Left ventricle myocardium inferior (tissue), 1 donor: ENCODE measurements around the gene OARD1. TPM values are rescaled to one million over a fixed set of nuclear protein-coding genes. Genes with fewer than 3 reads are reported as not detected.

Experiments
- DNase-seq: peaks from one replicate; pipeline ENCODE4 v3.0.0-alpha.2; 2020
- H3K27ac ChIP-seq: fragments of 200-600 bp; replicated peaks from 2 replicates; pipeline ENCODE4 v1.8.0; 2021
- H3K27me3 ChIP-seq: fragments of 200-600 bp; 2 replicates; pipeline ENCODE4 v1.8.0; 2021; ENCODE audit warnings: low read depth
- H3K36me3 ChIP-seq: fragments of 200-600 bp; 2 replicates; pipeline ENCODE4 v1.8.0; 2021
- H3K4me1 ChIP-seq: fragments of 200-600 bp; 2 replicates; pipeline ENCODE4 v1.8.0; 2021
- H3K4me3 ChIP-seq: fragments of 200-600 bp; 2 replicates; pipeline ENCODE4 v1.8.0; 2021; ENCODE audit warnings: mild to moderate bottlenecking, moderate library complexity
- H3K9me3 ChIP-seq: fragments of 200-600 bp; replicated peaks from 2 replicates; pipeline ENCODE4 v1.8.0; 2021
- intact Hi-C: fragments of 100-400 bp; cut with micrococcal nuclease; formaldehyde crosslinking; loops from one replicate; pipeline ENCODE4 v1.11.0; 2022
- total RNA-seq: library from RNA; stranded (reverse); fragmentation: NEBNext Ultra II Directional; extraction: Animal tissue kit (Norgen Biotek cat#: 25700); gene quantifications from one replicate; pipeline ENCODE4 v1.2.1, GENCODE V29; 2021
- TF ChIP-seq, protein P1 (sequence below): fragments of 200-600 bp; IDR thresholded peaks from 2 replicates; pipeline ENCODE4 v1.8.0; 2021; ENCODE audit warnings: antibody characterized with exemption, mild to moderate bottlenecking, borderline replicate concordance
- donor health status: DM: no; HTN: yes; CAD: no; lungs with severe emphysema.

OARD1 gene
- total RNA-seq, 1 donor from 2014 or later = 19.9 TPM

DNA sequence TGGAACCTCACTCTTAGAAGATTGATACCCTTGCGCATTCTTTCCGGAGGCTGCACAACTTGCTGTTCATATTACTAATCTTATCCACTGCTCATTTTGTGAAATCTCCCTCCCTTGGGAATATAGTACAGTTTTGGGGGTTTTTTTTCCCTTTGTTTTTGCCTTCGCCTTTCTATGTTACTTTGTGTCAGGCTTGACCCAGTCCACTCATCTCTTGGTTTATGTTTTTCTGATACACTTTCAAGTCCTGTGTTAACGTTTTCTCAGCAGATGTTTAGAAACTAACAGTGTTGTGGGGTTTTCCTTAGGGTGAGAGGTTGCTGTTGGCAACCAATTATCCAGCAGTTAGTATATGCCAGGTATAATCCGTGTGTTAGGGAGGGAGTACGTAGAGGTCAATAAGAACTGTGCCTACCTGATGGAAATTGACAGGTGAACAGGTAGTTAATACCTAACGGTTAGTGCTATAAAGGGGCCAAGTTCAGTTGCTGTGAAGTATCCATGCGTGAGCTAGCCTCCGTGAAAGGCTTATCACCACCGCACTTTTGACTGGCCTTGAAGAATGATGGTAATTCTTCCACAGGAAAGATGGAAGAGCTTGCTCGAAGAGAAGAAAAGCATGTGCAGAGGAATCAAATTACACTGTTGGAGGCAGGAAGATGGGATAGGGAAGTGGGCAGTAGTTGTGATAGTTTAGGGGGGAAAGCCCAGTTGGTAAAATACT is 2.0 kb upstream of the OARD1 start:
- H3K4me1 ChIP-seq = peaks cover 52% of the 10 kb centered on the region
- H3K27ac ChIP-seq = peak overlapping the region; percentile 99
- intact Hi-C loops = no loop called here
- H3K9me3 ChIP-seq = no peaks in the 10 kb centered on the region
- peak overlapping the region; percentile 94 for H3K4me3 ChIP-seq
- TF ChIP-seq, protein P1, sequence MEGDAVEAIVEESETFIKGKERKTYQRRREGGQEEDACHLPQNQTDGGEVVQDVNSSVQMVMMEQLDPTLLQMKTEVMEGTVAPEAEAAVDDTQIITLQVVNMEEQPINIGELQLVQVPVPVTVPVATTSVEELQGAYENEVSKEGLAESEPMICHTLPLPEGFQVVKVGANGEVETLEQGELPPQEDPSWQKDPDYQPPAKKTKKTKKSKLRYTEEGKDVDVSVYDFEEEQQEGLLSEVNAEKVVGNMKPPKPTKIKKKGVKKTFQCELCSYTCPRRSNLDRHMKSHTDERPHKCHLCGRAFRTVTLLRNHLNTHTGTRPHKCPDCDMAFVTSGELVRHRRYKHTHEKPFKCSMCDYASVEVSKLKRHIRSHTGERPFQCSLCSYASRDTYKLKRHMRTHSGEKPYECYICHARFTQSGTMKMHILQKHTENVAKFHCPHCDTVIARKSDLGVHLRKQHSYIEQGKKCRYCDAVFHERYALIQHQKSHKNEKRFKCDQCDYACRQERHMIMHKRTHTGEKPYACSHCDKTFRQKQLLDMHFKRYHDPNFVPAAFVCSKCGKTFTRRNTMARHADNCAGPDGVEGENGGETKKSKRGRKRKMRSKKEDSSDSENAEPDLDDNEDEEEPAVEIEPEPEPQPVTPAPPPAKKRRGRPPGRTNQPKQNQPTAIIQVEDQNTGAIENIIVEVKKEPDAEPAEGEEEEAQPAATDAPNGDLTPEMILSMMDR = no peak
- H3K36me3 ChIP-seq = peaks cover 11% of the 10 kb centered on the region
- no peaks in the 10 kb centered on the region for H3K27me3 ChIP-seq
- no peak for DNase-seq

DNA sequence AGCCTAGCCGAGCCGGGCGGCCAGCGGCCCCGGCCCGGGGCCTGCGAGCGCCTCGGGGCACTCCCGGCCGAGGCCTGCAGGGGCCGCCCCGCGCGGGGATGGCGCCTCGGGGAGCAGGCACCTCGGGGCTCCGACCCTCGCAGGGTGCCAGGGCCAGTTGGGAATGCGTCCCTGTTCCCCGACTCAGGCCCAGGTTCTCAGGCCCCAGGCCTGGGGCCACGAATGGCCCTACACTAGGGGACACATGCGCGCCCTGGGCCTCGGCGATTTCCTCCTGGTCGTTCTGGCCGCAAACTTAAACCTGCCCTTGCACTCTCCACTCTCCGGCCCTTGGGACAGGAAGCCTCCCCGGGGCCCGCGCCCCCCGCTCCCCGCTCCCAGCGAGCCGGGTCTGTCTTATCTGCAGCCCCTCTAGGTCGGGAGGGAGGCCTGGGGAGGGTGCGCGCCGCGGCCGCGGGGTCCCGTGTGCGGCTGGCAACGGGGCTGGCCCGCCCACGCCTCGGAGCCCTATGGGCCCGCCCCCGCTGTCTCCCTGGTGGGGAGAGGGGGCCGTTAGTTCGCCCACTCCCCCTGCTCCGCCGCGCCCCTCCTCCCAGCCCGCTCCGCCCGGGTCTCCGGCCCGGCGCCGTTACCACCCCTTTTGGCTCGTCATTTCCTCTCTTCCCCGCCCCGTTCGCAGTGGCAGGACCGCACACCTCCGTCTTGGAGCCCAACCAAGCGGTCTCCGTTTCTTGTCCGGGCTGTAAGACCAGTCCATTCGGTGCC is 1.2 kb upstream of the OARD1 start:
- Histone ChIP-seq H3K4me3 (peak overlapping the region; percentile 94), H3K27ac (peak overlapping the region; percentile 99), H3K27me3 (no peaks in the 10 kb centered on the region), H3K36me3 (peaks cover 14% of the 10 kb centered on the region), H3K4me1 (peaks cover 52% of the 10 kb centered on the region), H3K9me3 (no peaks in the 10 kb centered on the region)
- intact Hi-C loops = no loop called here
- peak; percentile 86 for DNase-seq
- TF ChIP-seq, protein P1 = peak; percentile 53

DNA sequence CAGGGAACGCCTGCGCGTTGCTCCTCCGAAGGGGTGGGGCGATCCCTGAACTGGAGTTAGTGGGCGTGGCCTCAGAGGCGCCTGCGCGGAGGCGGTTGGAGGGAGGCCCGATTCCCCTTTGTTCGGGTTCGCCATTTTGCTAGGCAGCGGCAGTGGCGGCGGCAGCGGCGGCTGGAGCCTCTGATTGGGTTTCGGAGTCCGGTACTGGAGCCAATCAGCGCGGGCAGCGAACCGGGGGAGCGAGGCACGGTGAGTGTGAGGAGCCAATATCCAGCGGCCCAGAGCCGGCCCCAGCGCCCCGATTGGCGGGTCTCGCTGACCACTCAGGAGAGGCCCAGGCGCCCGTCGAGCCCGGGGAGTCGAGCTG is 663 bp upstream of the OARD1 start, which contains the start of gene NFYA:
Gene NFYA (plus strand): TSS at position 139 of the 367 bp plus-strand sequence. CDS start 6,116 bp downstream, outside the sequence.
- Histone ChIP-seq H3K27ac (peak within 1 kb of the TSS; percentile 99), H3K4me1 (peaks cover 52% of the 10 kb centered on the region), H3K4me3 (peak within 1 kb of the TSS; percentile 94), H3K27me3 (no peaks in the 10 kb centered on the region), H3K36me3 (peaks cover 18% of the 10 kb centered on the region), H3K9me3 (no peaks in the 10 kb centered on the region)
- DNase-seq = no peak
- TF ChIP-seq, protein P1 = no peak
- intact Hi-C loops = no loop called here

DNA sequence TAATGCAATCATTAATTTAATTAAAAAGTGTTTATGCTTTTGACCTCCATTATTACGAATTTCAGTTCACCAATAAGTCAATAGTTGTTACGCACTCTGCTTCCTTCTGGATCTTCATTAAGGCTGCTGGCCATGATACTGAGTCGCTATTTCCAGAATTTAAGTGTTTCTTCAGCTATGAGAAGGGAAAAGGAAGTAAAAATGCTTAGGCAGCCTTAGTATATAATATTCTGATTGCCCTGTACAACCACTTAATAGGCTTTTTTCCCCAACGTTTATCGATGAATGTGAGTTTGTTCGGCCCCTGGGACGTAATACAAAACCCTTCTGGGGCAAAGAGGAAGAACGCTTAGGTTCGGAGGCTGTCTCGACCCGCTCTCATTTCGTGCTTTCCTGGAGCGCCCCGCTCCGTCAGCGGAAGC is 644 bp downstream of the OARD1 start:
- DNase-seq = no peak
- Histone ChIP-seq H3K4me3 (peak overlapping the region; percentile 94), H3K27me3 (no peaks in the 10 kb centered on the region), H3K4me1 (peaks cover 57% of the 10 kb centered on the region), H3K9me3 (no peaks in the 10 kb centered on the region), H3K27ac (peak overlapping the region; percentile 99), H3K36me3 (peaks cover 26% of the 10 kb centered on the region)
- TF ChIP-seq, protein P1 = no peak
- intact Hi-C loops = no loop called here

DNA sequence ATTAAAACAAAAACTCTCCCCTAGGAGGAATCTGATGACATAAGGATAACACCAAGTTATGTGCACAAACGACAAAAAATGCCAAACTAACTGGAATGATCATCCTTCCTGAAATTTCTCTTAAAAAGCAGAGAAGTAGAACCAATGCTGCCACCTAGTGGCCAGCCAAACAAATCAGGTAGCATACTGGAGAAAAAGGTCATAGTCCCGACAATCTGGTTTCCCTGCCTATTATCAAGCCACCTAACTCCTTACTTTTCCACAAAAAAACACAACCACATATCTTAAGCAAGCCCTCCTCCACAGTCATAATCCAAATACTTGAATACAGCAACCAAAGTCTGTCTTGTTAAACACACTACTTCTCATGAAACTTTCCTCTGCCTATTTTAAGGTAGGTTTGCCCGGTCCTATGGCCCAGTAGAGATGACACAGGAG is 5.3 kb downstream of the OARD1 start:
- intact Hi-C loops = no loop called here
- Histone ChIP-seq H3K27ac (peak overlapping the region; percentile 70), H3K4me3 (no peak overlapping the region), H3K4me1 (peaks cover 65% of the 10 kb centered on the region), H3K36me3 (peaks cover 62% of the 10 kb centered on the region), H3K9me3 (no peaks in the 10 kb centered on the region), H3K27me3 (no peaks in the 10 kb centered on the region)
- TF ChIP-seq, protein P1 = peak; percentile 89
- DNase-seq = peak; percentile 63
